ENCODE results near the gene RPL7A. TPM values are rescaled to one million over a fixed set of nuclear protein-coding genes. Genes with fewer than 3 reads are reported as not detected.

RPL7A gene
- total and polyA plus RNA-seq, 2 of the 13 experiments (the other 11 are each of a cell fraction or from before 2014, with no cell fraction given), result 2,401 to 2,938 TPM

- no peak for TF ChIP-seq ATF2 (CRISPR knock-in tag; IDR thresholded peaks at IDR 0.05)
- TF ChIP-seq MBD4 (IDR thresholded peaks at IDR 0.05; ENCODE audit: borderline replicate concordance, low read length), result 0 out of 2 replicates have a peak, but pooled peaks have one; percentile 9
Measured at GRCh38 chr9:133352635-133353340, 4.8 kb downstream of the RPL7A start (continued).

DNA sequence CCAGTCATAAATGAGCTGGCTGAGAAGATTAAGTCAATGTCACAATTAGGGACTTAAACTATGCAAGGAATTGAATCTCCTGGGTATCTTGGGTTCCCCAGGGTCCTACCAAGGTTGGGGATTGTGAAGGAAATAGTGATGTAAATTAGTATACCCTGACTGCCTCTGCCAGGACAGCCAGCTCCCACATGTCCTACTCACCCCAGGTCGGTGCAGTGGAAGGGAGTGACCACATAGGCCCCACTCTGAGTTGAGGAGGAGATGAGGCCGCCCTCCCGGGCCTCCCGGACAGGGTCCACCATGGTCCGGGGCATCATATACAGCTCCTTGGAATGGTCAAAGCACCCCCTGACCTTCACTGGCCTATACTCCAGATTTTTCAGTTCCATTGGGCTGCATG, 5.5 kb downstream of the RPL7A start:
- DNase-seq (ENCODE audit: low spot score) (no peak), ATAC-seq (no peak), FAIRE-seq (no peak)
- peaks cover 50% of the 10 kb centered on the region for H3K4me1 ChIP-seq (ENCODE audit: insufficient read depth, low read length)
- BruUV-seq (replicated peaks), result no TSS peak
- no CpG with 5 or more reads among the region's 5 CpGs for WGBS (ENCODE audit: low lambda C conversion rate)
- H2AFZ ChIP-seq (ENCODE audit: low read length), result no peak overlapping the region
- CTCF ChIA-PET (ENCODE audit: low intra/inter-chr PET ratio, low total read pairs), result no interaction called here
- no peaks in the 10 kb centered on the region for H3K9me3 ChIP-seq (ENCODE audit: low read length)
- peaks cover 20% of the 10 kb centered on the region for H4K20me1 ChIP-seq (ENCODE audit: insufficient read depth, low read length)
- intact Hi-C loops (cut with micrococcal nuclease; ENCODE audit: unreplicated experiment), result no loop called here
- peak; percentile 44 for TF ChIP-seq RBM22 (optimal IDR thresholded peaks at IDR 0.05; ENCODE audit: low read length)
- peak; percentile 41; the same call in 1 of the 2 replicates for TF ChIP-seq POLR2G (IDR thresholded peaks at IDR 0.05; ENCODE audit: low read depth, low read length)
- TF ChIP-seq SIX1 (CRISPR knock-in tag; IDR thresholded peaks at IDR 0.05; ENCODE audit: borderline replicate concordance), result no peak
- TF ChIP-seq CREB1 (IDR thresholded peaks at IDR 0.05), result no peak
- no peak for TF ChIP-seq CREB1 (CRISPR knock-in tag; IDR thresholded peaks at IDR 0.05)
- TF ChIP-seq CBX5 (CRISPR knock-in tag; IDR thresholded peaks at IDR 0.05; ENCODE audit: borderline replicate concordance), result no peak
- TF ChIP-seq GFI1 (CRISPR knock-in tag; IDR thresholded peaks at IDR 0.05; ENCODE audit: borderline replicate concordance), result no peak
- no peaks in the 10 kb centered on the region; a peak in 1 of 5 replicates for H3K27me3 ChIP-seq (ENCODE audit: control insufficient read depth in 1 of 2, insufficient read depth in 2 of 2, low read length in 2 of 2)
- POLR2A ChIA-PET, result no interaction called here
- no peak overlapping the region for H3K27ac ChIP-seq (ENCODE audit: extremely low read length, insufficient read depth, low read length)
- no peak overlapping the region for H3K4me2 ChIP-seq (ENCODE audit: low read depth, low read length)
- H3K79me2 ChIP-seq (ENCODE audit: insufficient read depth, low read length), result peaks cover 28% of the 10 kb centered on the region
- H3K9ac ChIP-seq (ENCODE audit: insufficient read depth, low read depth, low read length), result no peak overlapping the region
- no peak overlapping the region for H3K4me3 ChIP-seq (replicated peaks in 1 of 3; ENCODE audit: insufficient read depth in 1 of 3, low read depth in 2 of 3, low read length in 3 of 3)
- in situ Hi-C loops (cut with HindIII; ENCODE audit: extremely low pct_ligation_motif_present, low pct_unique_long_range_greater_than_20kb), result no loop called here
- H3K36me3 ChIP-seq (replicated peaks in 1 of 2; ENCODE audit: control insufficient read depth in 1 of 2, insufficient read depth in 2 of 2, low read length in 2 of 2), result peaks cover 18 to 47% of the 10 kb centered on the region in 2 experiments

Measured in HepG2 (cell line).